H1 (cell line): Measurements from ENCODE around the gene ZNF69. TPM values are rescaled to one million over a fixed set of nuclear protein-coding genes. Genes with fewer than 3 reads are reported as not detected.
"Not testable (repeated sequence)": the region's sequence is repeated elsewhere in the genome, so short reads cannot be mapped to it uniquely, and the experiment has no call there.

Experiments
- CTCF ChIA-PET: fragments of 300-600 bp; sonication (Branson Sonifier 250); formaldehyde crosslinking; loops from one replicate; lab custom pipeline; 2021; ENCODE audit not compliant: partially characterized antibody; lab: Charles Lee
- POLR2A ChIA-PET: fragments of 300-600 bp; sonication (Branson Sonifier 250); formaldehyde crosslinking; loops from one replicate; lab custom pipeline; 2021; ENCODE audit warnings: inconsistent platforms; ENCODE audit not compliant: partially characterized antibody; lab: Charles Lee
- DNase-seq, 2 experiments: peaks; one replicate each; pipeline versions ENCODE4 v3.0.0 to v3.0.0-alpha.2; 2010 to 2022; ENCODE audit warnings: low spot score in 2 of 2, low read depth in 1 of 2, mixed read lengths in 1 of 2
- FAIRE-seq: peaks from 2 replicates; lab custom pipeline; 2011; peaks lifted over from hg19 to GRCh38; lab: Jason Lieb, UNC
- H2AFZ ChIP-seq: 2 replicates; pipeline ENCODE4 v1.8.1; 2012; ENCODE audit warnings: low read length, inconsistent platforms
- H2AK5ac ChIP-seq: 2 replicates; pipeline ENCODE4 v1.6.1; 2013; ENCODE audit warnings: low read depth, low read length
- H2BK120ac ChIP-seq: replicated peaks from 2 replicates; pipeline ENCODE3; 2013; ENCODE audit warnings: low read depth, low read length, inconsistent platforms
- H2BK12ac ChIP-seq: 2 replicates; pipeline ENCODE4 v1.6.1; 2013; ENCODE audit warnings: low read depth, low read length
- H2BK15ac ChIP-seq: 2 replicates; pipeline ENCODE4 v1.6.1; 2013; ENCODE audit warnings: low read length
- H2BK20ac ChIP-seq: 2 replicates; pipeline ENCODE4 v1.6.1; 2013; ENCODE audit warnings: low read length
- H2BK5ac ChIP-seq: 2 replicates; pipeline ENCODE4 v1.6.1; 2013; ENCODE audit warnings: low read depth, low read length
- H3K14ac ChIP-seq: 2 replicates; pipeline ENCODE4 v1.6.1; 2013; ENCODE audit warnings: inconsistent platforms; ENCODE audit not compliant: insufficient read length
- H3K18ac ChIP-seq: 2 replicates; pipeline ENCODE4 v1.6.1; 2013; ENCODE audit warnings: low read length; ENCODE audit errors: extremely low read depth
- H3K23ac ChIP-seq: 2 replicates; pipeline ENCODE4 v1.6.1; 2013; ENCODE audit warnings: inconsistent platforms; ENCODE audit not compliant: insufficient read length
- H3K23me2 ChIP-seq: 2 replicates; pipeline ENCODE4 v1.6.1; 2013; ENCODE audit warnings: low read depth, low read length
- H3K27ac ChIP-seq: 2 replicates; pipeline ENCODE4 v1.6.1; 2011; ENCODE audit warnings: low read depth, low read length, inconsistent platforms
- H3K27me3 ChIP-seq, 4 experiments: replicated peaks in 1 of 4; 1 replicate in 1 of 4; 2 replicates in 3 of 4; pipeline versions ENCODE4 v1.6.1 to v1.8.1; 2011 to 2013; ENCODE audit warnings: low read length in 3 of 4, mild to moderate bottlenecking in 3 of 4, inconsistent platforms in 2 of 4, mixed read lengths in 2 of 4, moderate library complexity in 1 of 4; ENCODE audit not compliant: control insufficient read depth in 3 of 4, insufficient read depth in 3 of 4; ENCODE audit errors: extremely low read depth in 1 of 4
- H3K36me3 ChIP-seq, 4 experiments: 2 replicates each; pipeline versions ENCODE4 v1.6.1 to v1.8.1; 2011 to 2013; ENCODE audit warnings: mild to moderate bottlenecking in 4 of 4, low read length in 3 of 4, moderate library complexity in 2 of 4, control low read depth in 1 of 4, inconsistent platforms in 1 of 4; ENCODE audit not compliant: insufficient read depth in 4 of 4, control insufficient read depth in 2 of 4
- H3K4ac ChIP-seq: replicated peaks from 2 replicates; pipeline ENCODE3; 2013; ENCODE audit warnings: low read length, low read depth, mixed read lengths, inconsistent platforms; ENCODE audit not compliant: insufficient read length
- H3K4me1 ChIP-seq, 4 experiments: replicated peaks in 1 of 4; 1 replicate in 1 of 4; 2 replicates in 3 of 4; pipeline versions ENCODE4 v1.6.1 to v1.8.1; 2011 to 2013; ENCODE audit warnings: low read length in 3 of 4, inconsistent platforms in 2 of 4, mixed read lengths in 1 of 4; ENCODE audit not compliant: insufficient read depth in 4 of 4, control insufficient read depth in 3 of 4
- H3K4me2 ChIP-seq, 2 experiments: 2 replicates each; pipeline versions ENCODE4 v1.6.1 to v1.8.1; 2011 to 2013; ENCODE audit warnings: low read depth in 2 of 2, low read length in 2 of 2, control low read depth in 1 of 2, inconsistent platforms in 1 of 2, mild to moderate bottlenecking in 1 of 2; ENCODE audit not compliant: insufficient read depth in 1 of 2
- H3K4me3 ChIP-seq, 4 experiments: fragments of 200-600, 300-600 bp in 1 of 4; sonication (generic), shearing (Covaris generic), sonication (Bioruptor Twin) in 1 of 4; 2 replicates each; pipeline versions ENCODE4 v1.5.1 to v1.8.1; 2011 to 2016; ENCODE audit warnings: low read length in 4 of 4, low read depth in 3 of 4, control low read depth in 2 of 4, inconsistent platforms in 2 of 4, mild to moderate bottlenecking in 2 of 4, mixed read lengths in 1 of 4, moderate library complexity in 1 of 4; ENCODE audit not compliant: insufficient read depth in 2 of 4; ENCODE audit errors: extremely low read depth in 1 of 4
- H3K56ac ChIP-seq: replicated peaks from 2 replicates; pipeline ENCODE3; 2013; ENCODE audit warnings: low read depth, mild to moderate bottlenecking, mixed read lengths, low read length, inconsistent platforms; ENCODE audit not compliant: insufficient read length
- H3K79me1 ChIP-seq: 2 replicates; pipeline ENCODE4 v1.6.1; 2013; ENCODE audit warnings: low read depth, low read length, control low read depth
- H3K79me2 ChIP-seq, 2 experiments: 2 replicates each; pipeline versions ENCODE4 v1.6.1 to v1.8.1; 2012 to 2013; ENCODE audit warnings: low read length in 2 of 2, mild to moderate bottlenecking in 2 of 2, inconsistent platforms in 1 of 2; ENCODE audit not compliant: insufficient read depth in 2 of 2, control insufficient read depth in 1 of 2
- H3K9ac ChIP-seq, 4 experiments: replicated peaks in 1 of 4; 1 replicate in 1 of 4; 2 replicates in 3 of 4; pipeline versions ENCODE4 v1.6.1 to v1.8.1; 2011 to 2013; ENCODE audit warnings: low read depth in 3 of 4, low read length in 3 of 4, control low read depth in 2 of 4, mild to moderate bottlenecking in 2 of 4, moderate library complexity in 2 of 4, inconsistent platforms in 1 of 4; ENCODE audit errors: extremely low read depth in 1 of 4
- H3K9me3 ChIP-seq, 2 experiments: 2 replicates each; pipeline versions ENCODE4 v1.6.1 to v1.8.1; 2012 to 2013; ENCODE audit warnings: mild to moderate bottlenecking in 2 of 2, moderate library complexity in 2 of 2, control low read depth in 1 of 2, inconsistent platforms in 1 of 2, low read depth in 1 of 2, low read length in 1 of 2, mixed read lengths in 1 of 2; ENCODE audit not compliant: insufficient read depth in 2 of 2
- H4K20me1 ChIP-seq, 2 experiments: replicated peaks in 1 of 2; 2 replicates each; pipeline versions ENCODE3 to v1.8.1; 2011 to 2013; ENCODE audit warnings: inconsistent platforms in 2 of 2, low read length in 2 of 2, mild to moderate bottlenecking in 1 of 2; ENCODE audit not compliant: insufficient read depth in 2 of 2, control insufficient read depth in 1 of 2
- H4K5ac ChIP-seq: 2 replicates; pipeline ENCODE4 v1.6.1; 2013; ENCODE audit warnings: low read length, low read depth, mixed read lengths, inconsistent platforms; ENCODE audit not compliant: insufficient read length
- H4K8ac ChIP-seq: 2 replicates; pipeline ENCODE4 v1.8.0; 2013; ENCODE audit warnings: mild to moderate bottlenecking, moderate library complexity, low read length, inconsistent platforms; ENCODE audit not compliant: insufficient read depth; ENCODE audit errors: extremely low read depth
- H4K91ac ChIP-seq: replicated peaks from 2 replicates; pipeline ENCODE3; 2013; ENCODE audit warnings: low read length, mixed read lengths, inconsistent platforms; ENCODE audit not compliant: insufficient read length
- WGBS, 2 experiments: shearing (Covaris generic) in 1 of 2; methylation state at CpG; one replicate each; pipeline versions ENCODE4 v1.1.6 to v1.1.7; 2013 to 2015; ENCODE audit warnings: low lambda C conversion rate in 2 of 2, mixed read lengths in 2 of 2, inconsistent platforms in 1 of 2, low coverage in 1 of 2, missing lambda C conversion rate in 1 of 2; ENCODE audit not compliant: insufficient replicate concordance in 2 of 2, insufficient coverage in 1 of 2, insufficient read length in 1 of 2; ENCODE audit errors: extremely low coverage in 1 of 2, missing lambda C conversion rate in 1 of 2; 5-methylcytosine and 5-hydroxymethylcytosine counted together
- polyA plus RNA-seq, 7 experiments: library from polyadenylated mRNA; depleted of rRNA in 3 of 7; stranded (reverse) in 5 of 7; unstranded in 2 of 7; fragments of >200 nt in 5 of 7; fragments of 200-250 nt in 2 of 7; gene quantifications; 1 replicate in 5 of 7; 2 replicates in 1 of 7; 4 replicates in 1 of 7; pipeline versions ENCODE4 v1.2.1 to v1.2.3, GENCODE V29; 2011 to 2013; ENCODE audit warnings: missing spikeins in 2 of 7, mixed read lengths in 2 of 7
- total RNA-seq: library from RNA; stranded (reverse); fragmentation: NEBNext Ultra II Directional; extraction: Animal tissue kit (Norgen Biotek cat#: 25700); gene quantifications from 2 replicates; pipeline ENCODE4 v1.2.1, GENCODE V29; 2021

ZNF69 gene
- total and polyA plus RNA-seq, 2 of the 8 experiments (the other 6 are each of a cell fraction or from before 2014, with no cell fraction given) = 5.6 to 22.8 TPM

- WGBS, 2 experiments = 39% methylated on average over 6 of the region's 6 CpGs; no CpG with 5 or more reads in 1 of the 2 experiments
- H3K23me2 ChIP-seq, H4K20me1 ChIP-seq, H3K56ac ChIP-seq, H3K23ac ChIP-seq, H3K14ac ChIP-seq, H3K79me1 ChIP-seq, H4K5ac ChIP-seq, H2AK5ac ChIP-seq, H4K91ac ChIP-seq, H2BK120ac ChIP-seq, H2BK5ac ChIP-seq, H3K27ac ChIP-seq, H3K18ac ChIP-seq, FAIRE-seq, H3K9ac ChIP-seq, H2BK15ac ChIP-seq, H3K27me3 ChIP-seq, H2BK20ac ChIP-seq, H4K8ac ChIP-seq, H3K4ac ChIP-seq, H2AFZ ChIP-seq: not testable (repeated sequence)
- Histone ChIP-seq H3K4me3 (peak overlapping the region in 2 of 4 experiments; percentile 11 to 79; a peak in 2 of 8 replicates), H3K4me2 (peak overlapping the region; percentile 49 to 93), H3K36me3 (peaks cover 0 to 21% (median 11%) of the 10 kb centered on the region in 4 experiments; a peak in 6 of 8 replicates), H2BK12ac (0 out of 2 replicates have a peak overlapping the region, but pooled peaks have one; percentile 14), H3K4me1 (peaks cover 4 to 15% (median 6%) of the 10 kb centered on the region in 4 experiments), H3K79me2 (peaks cover 0 to 29% of the 10 kb centered on the region in 2 experiments; a peak in 2 of 4 replicates), H3K9me3 (peaks cover 8 to 14% of the 10 kb centered on the region in 2 experiments; a peak in 2 of 4 replicates)
- ChIA-PET CTCF (interaction anchor here (1.6 kb wide), 1 partner anchor 92 kb away, joined by 3 read pairs; the partner anchor contains the start of gene ZNF491), POLR2A (interaction anchor here (0.9 kb wide), 1 partner anchor 50 kb away, joined by 3 read pairs; no protein-coding TSS in a partner anchor)
- DNase-seq = peak in 1 of 2 experiments; percentile 41
These were observed 2.3 kb downstream of the ZNF69 start for GRCh38 chr19:11889901-11890300.
